ENCODE results near the gene SPHK2. TPM values are rescaled to one million over a fixed set of nuclear protein-coding genes. Genes with fewer than 3 reads are reported as not detected.

The SPHK2 gene
- total RNA-seq, 1 donor from 2014 or later = 146 TPM

GRCh38 chr19:48661711-48662090, 42.4 kb downstream of the SPHK2 start:
- Mint-ChIP-seq H3K36me3 (ENCODE audit: unreplicated experiment) (no peaks in the 10 kb centered on the region), H3K27me3 (ENCODE audit: unreplicated experiment) (peaks cover 2% of the 10 kb centered on the region), H3K4me3 (ENCODE audit: unreplicated experiment) (no peak overlapping the region), H3K4me1 (ENCODE audit: low read depth, unreplicated experiment) (peaks cover 1% of the 10 kb centered on the region), H3K9me3 (ENCODE audit: unreplicated experiment) (no peaks in the 10 kb centered on the region), H3K27ac (ENCODE audit: unreplicated experiment) (no peak overlapping the region)
- DNase-seq = no peak
- TF ChIP-seq CTCF (IDR thresholded peaks at IDR 0.05; ENCODE audit: partially characterized antibody, unreplicated experiment) = no peak

GRCh38 chr19:48663667-48664066, 44.4 kb downstream of the SPHK2 start:
- H3K4me3 Mint-ChIP-seq (ENCODE audit: unreplicated experiment) = no peak overlapping the region
- no peaks in the 10 kb centered on the region for H3K4me1 Mint-ChIP-seq (ENCODE audit: low read depth, unreplicated experiment)
- TF ChIP-seq CTCF (IDR thresholded peaks at IDR 0.05; ENCODE audit: partially characterized antibody, unreplicated experiment) = no peak
- H3K9me3 Mint-ChIP-seq (ENCODE audit: unreplicated experiment) = peaks cover 2% of the 10 kb centered on the region
- H3K27ac Mint-ChIP-seq (ENCODE audit: unreplicated experiment) = no peak overlapping the region
- peaks cover 2% of the 10 kb centered on the region for H3K27me3 Mint-ChIP-seq (ENCODE audit: unreplicated experiment)
- no peak for DNase-seq
- no peaks in the 10 kb centered on the region for H3K36me3 Mint-ChIP-seq (ENCODE audit: unreplicated experiment)

- Mint-ChIP-seq H3K36me3 (ENCODE audit: unreplicated experiment) (no peaks in the 10 kb centered on the region), H3K4me3 (ENCODE audit: unreplicated experiment) (no peak overlapping the region), H3K9me3 (ENCODE audit: unreplicated experiment) (peaks cover 4% of the 10 kb centered on the region), H3K27me3 (ENCODE audit: unreplicated experiment) (no peaks in the 10 kb centered on the region), H3K4me1 (ENCODE audit: low read depth, unreplicated experiment) (no peaks in the 10 kb centered on the region), H3K27ac (ENCODE audit: unreplicated experiment) (no peak overlapping the region)
- no peak for DNase-seq
- no peak for TF ChIP-seq CTCF (IDR thresholded peaks at IDR 0.05; ENCODE audit: partially characterized antibody, unreplicated experiment)
Measured at GRCh38 chr19:48664476-48664875, 45.2 kb downstream of the SPHK2 start.

GRCh38 chr19:48665786-48666185, 46.5 kb downstream of the SPHK2 start:
- no peak for DNase-seq
- H3K36me3 Mint-ChIP-seq (ENCODE audit: unreplicated experiment) = no peaks in the 10 kb centered on the region
- H3K4me3 Mint-ChIP-seq (ENCODE audit: unreplicated experiment) = no peak overlapping the region
- H3K27me3 Mint-ChIP-seq (ENCODE audit: unreplicated experiment) = peaks cover 3% of the 10 kb centered on the region
- TF ChIP-seq CTCF (IDR thresholded peaks at IDR 0.05; ENCODE audit: partially characterized antibody, unreplicated experiment) = no peak
- no peak overlapping the region for H3K27ac Mint-ChIP-seq (ENCODE audit: unreplicated experiment)
- H3K4me1 Mint-ChIP-seq (ENCODE audit: low read depth, unreplicated experiment) = no peaks in the 10 kb centered on the region
- peaks cover 7% of the 10 kb centered on the region for H3K9me3 Mint-ChIP-seq (ENCODE audit: unreplicated experiment)

- Mint-ChIP-seq H3K36me3 (ENCODE audit: unreplicated experiment) (no peaks in the 10 kb centered on the region), H3K9me3 (ENCODE audit: unreplicated experiment) (peaks cover 7% of the 10 kb centered on the region), H3K4me3 (ENCODE audit: unreplicated experiment) (no peak overlapping the region), H3K4me1 (ENCODE audit: low read depth, unreplicated experiment) (peaks cover 4% of the 10 kb centered on the region), H3K27me3 (ENCODE audit: unreplicated experiment) (peaks cover 3% of the 10 kb centered on the region), H3K27ac (ENCODE audit: unreplicated experiment) (no peak overlapping the region)
- no peak for TF ChIP-seq CTCF (IDR thresholded peaks at IDR 0.05; ENCODE audit: partially characterized antibody, unreplicated experiment)
- DNase-seq = no peak
Measured at GRCh38 chr19:48668332-48668731, 49.0 kb downstream of the SPHK2 start.
